Heart right ventricle (tissue), 16 donors: ENCODE measurements around the gene MAPKAP1. TPM values are rescaled to one million over a fixed set of nuclear protein-coding genes. Genes with fewer than 3 reads are reported as not detected.

Experiments
- ATAC-seq, 8 donors: fragments of 200-7000 bp; cut with Tn5 transposase; one replicate each; pipeline ENCODE4 v1.9.1; 2020; ENCODE audit warnings: mild to moderate bottlenecking in 8 of 8, moderate library complexity in 8 of 8, moderate number of reproducible peaks in 1 of 8
- DNase-seq, 2 donors: peaks; one replicate each; pipeline ENCODE4 v3.0.0-alpha.2; 2020
- H3K27ac ChIP-seq, 10 donors: fragments of 200-600 bp; sonication (generic) in 2 of 10; one replicate each; pipeline versions ENCODE4 v1.5.0 to v1.8.0; 2020 to 2022; ENCODE audit warnings: mild to moderate bottlenecking in 3 of 10
- H3K27me3 ChIP-seq, 7 donors: fragments of 200-600 bp; one replicate each; pipeline ENCODE4 v1.8.0; 2021 to 2022; ENCODE audit warnings: mild to moderate bottlenecking in 2 of 7
- H3K36me3 ChIP-seq, 9 donors: fragments of 200-600 bp; sonication (generic) in 1 of 9; one replicate each; pipeline versions ENCODE4 v1.5.0 to v1.8.0; 2020 to 2022; ENCODE audit warnings: mild to moderate bottlenecking in 2 of 9
- H3K4me1 ChIP-seq, 9 donors: fragments of 200-600 bp; sonication (generic) in 1 of 9; one replicate each; pipeline versions ENCODE4 v1.5.0 to v1.8.0; 2020 to 2022; ENCODE audit warnings: mild to moderate bottlenecking in 4 of 9
- H3K4me3 ChIP-seq, 10 donors: fragments of 200-600 bp; sonication (generic) in 2 of 10; one replicate each; pipeline versions ENCODE4 v1.5.0 to v1.8.0; 2020 to 2022; ENCODE audit warnings: mild to moderate bottlenecking in 7 of 10, moderate library complexity in 2 of 10
- H3K9me3 ChIP-seq, 11 donors: fragments of 200-600 bp in 10 of 11; sonication (generic) in 2 of 11; one replicate each; pipeline versions ENCODE4 v1.5.0 to v1.8.0; 2013 to 2022; ENCODE audit warnings: mild to moderate bottlenecking in 2 of 11, control low read depth in 1 of 11, moderate library complexity in 1 of 11
- CTCF ChIP-seq, 9 donors: fragments of 200-600 bp; sonication (generic) in 2 of 9; IDR thresholded peaks; one replicate each; pipeline versions ENCODE4 v1.5.0 to v1.8.0; 2021 to 2022; ENCODE audit warnings: antibody characterized with exemption in 9 of 9, mild to moderate bottlenecking in 5 of 9, moderate library complexity in 1 of 9
- whole genome bisulfite sequencing, 2 donors: extraction: QIAGEN DNeasy Blood & Tissue Kit; methylation state at CpG; one replicate each; pipeline ENCODE4 v1.1.7; 2013; ENCODE audit warnings: inconsistent platforms in 1 of 2; 5-methylcytosine and 5-hydroxymethylcytosine counted together
- intact Hi-C, 10 donors: fragments of 100-400 bp; cut with DNase I; formaldehyde crosslinking; loops; one replicate each; pipeline versions ENCODE4 v1.11.1 to v1.14.2; 2022
- polyA plus RNA-seq, 2 donors: library from polyadenylated mRNA; stranded (reverse); fragments of 200-250 nt; gene quantifications; one replicate each; pipeline ENCODE4 v1.2.3, GENCODE V29; 2013
- total RNA-seq, 10 donors: library from RNA; stranded (reverse); fragmentation: NEBNext Ultra II Directional in 3 of 10; extraction: Animal tissue kit (Norgen Biotek cat#: 25700) in 3 of 10; gene quantifications; one replicate each; pipeline versions ENCODE4 v1.2.1 to v1.2.4, GENCODE V29; 2021 to 2023
- donor health status: Arrhythmogenic right ventricular cardiomyopathy.
- donor health status: ischemic (EF 13 %, LVEDD 7.1; RV severe dilation, severe dysfunction).
- donor health status: healthy with polysubstance abuse.
- donor health status: DM: no; HTN: yes; CAD: no.
- donor health status: DM: no; HTN: no; CAD: no.
- donor health status: ischemic (EF 25% LVEDD 6.9; RV normal size, moderate dysfunction).
- donor health status: ischemic (EF 25% LVEDD 5.7; RV mildly dilated, moderate dysfunction).
- donor health status: healthy.
- donor health status: DM: yes; HTN: yes; CAD: no.
- donor health status: Ischemic cardiomyopathy.
- donor health status: ischemic (EF 35%, LVEDD 5.7; RV mildly dilated, moderate dysfunction).
- donor health status: nonischemic (EF 11% LVEDD 7.7; RV severe dilation, severe dysfunction).
- donor health status: DM: yes; HTN: yes; CAD: no.
- donor health status: PGD.
- donor health status: ischemic (EF 29% LVEDD 5.4; RV normal size, mild dysfunction).
- donor health status: nonischemic (EF 23%, LVEDD 6.1; RV moderate dilation, normal function).

Gene MAPKAP1
- total and polyA plus RNA-seq, 12 donors = 102 to 143 (median 116) TPM

- ATAC-seq = no peak
- peaks cover 8 to 88% (median 63%) of the 10 kb centered on the region in 9 donors for H3K4me1 ChIP-seq
Measured at GRCh38 chr9:125754096-125754495, 47.1 kb upstream of the MAPKAP1 start.

GRCh38 chr9:125752070-125752628, 45.1 kb upstream of the MAPKAP1 start:
- WGBS, 2 donors = 76 to 85% methylated on average over 3 of the region's 3 CpGs

More at GRCh38 chr9:125754096-125754495, 47.1 kb upstream of the MAPKAP1 start:
- no peak for DNase-seq
- H3K9me3 ChIP-seq = no peaks in the 10 kb centered on the region
- no peaks in the 10 kb centered on the region for H3K27me3 ChIP-seq
- peaks cover 0 to 7% (median 0%) of the 10 kb centered on the region in 9 donors for H3K36me3 ChIP-seq
- no peak overlapping the region for H3K4me3 ChIP-seq
- H3K27ac ChIP-seq = no peak overlapping the region
- WGBS, 2 donors = 40 to 48% methylated on average over 2 of the region's 2 CpGs
- TF ChIP-seq CTCF (IDR thresholded peaks at IDR 0.05) = no peak
- intact Hi-C loops = loop anchor here in 4 of 10 donors (5.0 to 10.0 kb wide), 4 partner anchors 61 to 131 kb away; no protein-coding TSS in a partner anchor

GRCh38 chr9:125750627-125751011, 43.6 kb upstream of the MAPKAP1 start:
- DNase-seq = no peak
- WGBS, 2 donors = 57 to 62% methylated on average over 6 of the region's 6 CpGs

More at GRCh38 chr9:125752070-125752628, 45.1 kb upstream of the MAPKAP1 start:
- Histone ChIP-seq H3K36me3 (peaks cover 0 to 7% (median 0%) of the 10 kb centered on the region in 9 donors), H3K4me1 (peaks cover 8 to 71% (median 49%) of the 10 kb centered on the region in 9 donors), H3K4me3 (no peak overlapping the region), H3K27ac (peak overlapping the region in 2 of 10 donors; percentile 11 to 36), H3K9me3 (no peaks in the 10 kb centered on the region), H3K27me3 (no peaks in the 10 kb centered on the region)
- ATAC-seq (no peak), DNase-seq (no peak)
- intact Hi-C loops = loop anchor here in 4 of 10 donors (5.0 to 10.0 kb wide), 4 partner anchors 63 to 133 kb away; no protein-coding TSS in a partner anchor
- TF ChIP-seq CTCF (IDR thresholded peaks at IDR 0.05) = no peak

More at GRCh38 chr9:125750627-125751011, 43.6 kb upstream of the MAPKAP1 start:
- H3K36me3 ChIP-seq = peaks cover 0 to 7% (median 0%) of the 10 kb centered on the region in 9 donors
- no peak for TF ChIP-seq CTCF (IDR thresholded peaks at IDR 0.05)
- H3K27me3 ChIP-seq = no peaks in the 10 kb centered on the region
- H3K4me1 ChIP-seq = peaks cover 8 to 64% (median 49%) of the 10 kb centered on the region in 9 donors
- intact Hi-C loops = loop anchor here in 5 of 10 donors (2.0 to 10.0 kb wide), 5 partner anchors 64 to 134 kb away; no protein-coding TSS in a partner anchor
- peak overlapping the region in 9 of 10 donors; percentile 6 to 91 (median 40) for H3K27ac ChIP-seq
- no peak for ATAC-seq
- peak overlapping the region in 7 of 10 donors; percentile 29 to 94 (median 90) for H3K4me3 ChIP-seq
- no peaks in the 10 kb centered on the region for H3K9me3 ChIP-seq
